Spleen (tissue), 7 donors: ENCODE data around the gene EIF2D.

Source experiments
- POLR2A ChIP-seq, 3 donors: fragments of 450-650 bp; IDR thresholded peaks; one replicate each; pipeline ENCODE4 v1.5.1; 2017; ENCODE audit warnings: antibody characterized with exemption in 3 of 3, mild to moderate bottlenecking in 1 of 3
- TF ChIP-seq, protein P1 (sequence below), 11 experiments: fragments of 200-600 bp in 7 of 11; fragments of 450-650 bp in 4 of 11; sonication (generic) in 4 of 11; IDR thresholded peaks in 8 of 11; conservative IDR thresholded peaks in 3 of 11; 1 replicate in 7 of 11; 2 replicates in 4 of 11; pipeline versions ENCODE4 v1.4.0 to v1.8.0; 2016 to 2021; ENCODE audit warnings: antibody characterized with exemption in 11 of 11, inconsistent platforms in 4 of 11, mild to moderate bottlenecking in 1 of 11
- donor health status: DM: no; HTN: no; CAD: no; lungs with moderate emphysema.
- donor health status: DM: no; HTN: no; CAD: no.
- donor health status: DM: no; HTN: no; CAD: no.

DNA sequence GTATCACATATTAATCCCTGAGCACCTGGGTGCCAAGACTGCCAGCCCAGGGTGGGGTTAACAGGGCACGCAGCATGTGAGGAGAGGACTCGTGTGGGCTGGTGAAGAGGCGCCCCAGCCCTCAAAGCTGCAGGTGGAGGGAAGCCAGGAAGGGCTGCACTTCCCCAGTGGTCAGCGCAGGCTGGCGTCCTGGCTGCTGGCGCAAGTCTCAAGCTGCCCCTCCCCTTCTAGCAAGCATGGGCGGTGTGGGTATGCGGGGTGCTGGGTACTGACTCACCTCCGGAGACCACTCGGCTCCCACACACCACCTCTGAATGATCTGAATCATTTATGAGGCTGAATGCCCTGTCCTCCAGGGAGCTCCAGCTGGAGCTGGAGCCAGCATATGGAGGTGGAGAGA is 44.0 kb downstream of the EIF2D start:
- TF ChIP-seq, protein P1, sequence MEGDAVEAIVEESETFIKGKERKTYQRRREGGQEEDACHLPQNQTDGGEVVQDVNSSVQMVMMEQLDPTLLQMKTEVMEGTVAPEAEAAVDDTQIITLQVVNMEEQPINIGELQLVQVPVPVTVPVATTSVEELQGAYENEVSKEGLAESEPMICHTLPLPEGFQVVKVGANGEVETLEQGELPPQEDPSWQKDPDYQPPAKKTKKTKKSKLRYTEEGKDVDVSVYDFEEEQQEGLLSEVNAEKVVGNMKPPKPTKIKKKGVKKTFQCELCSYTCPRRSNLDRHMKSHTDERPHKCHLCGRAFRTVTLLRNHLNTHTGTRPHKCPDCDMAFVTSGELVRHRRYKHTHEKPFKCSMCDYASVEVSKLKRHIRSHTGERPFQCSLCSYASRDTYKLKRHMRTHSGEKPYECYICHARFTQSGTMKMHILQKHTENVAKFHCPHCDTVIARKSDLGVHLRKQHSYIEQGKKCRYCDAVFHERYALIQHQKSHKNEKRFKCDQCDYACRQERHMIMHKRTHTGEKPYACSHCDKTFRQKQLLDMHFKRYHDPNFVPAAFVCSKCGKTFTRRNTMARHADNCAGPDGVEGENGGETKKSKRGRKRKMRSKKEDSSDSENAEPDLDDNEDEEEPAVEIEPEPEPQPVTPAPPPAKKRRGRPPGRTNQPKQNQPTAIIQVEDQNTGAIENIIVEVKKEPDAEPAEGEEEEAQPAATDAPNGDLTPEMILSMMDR (IDR thresholded peaks at IDR 0.05 in 8 of 11, conservative IDR thresholded peaks at IDR 0.05 in 3 of 11): no peak
- TF ChIP-seq POLR2A (IDR thresholded peaks at IDR 0.05): no peak
